Mesodermal cell (in vitro differentiated cells): ENCODE results near the gene MVB12B.
A peak's percentile ranks its signal among the peaks of the same experiment; 100 is the strongest.

ENCODE experiments used
- H3K27ac ChIP-seq: 2 replicates; pipeline ENCODE4 v1.7.0; 2013; ENCODE audit warnings: mild to moderate bottlenecking, low read depth, low read length, moderate library complexity; ENCODE audit not compliant: severe bottlenecking
- H3K36me3 ChIP-seq: 2 replicates; pipeline ENCODE4 v1.7.1; 2013; ENCODE audit warnings: mild to moderate bottlenecking, low read length, moderate library complexity; ENCODE audit not compliant: control insufficient read depth, insufficient read depth
- H3K4me1 ChIP-seq: one replicate; pipeline ENCODE4 v1.7.1; 2013; ENCODE audit warnings: mild to moderate bottlenecking, low read length; ENCODE audit not compliant: insufficient read depth, control insufficient read depth, poor library complexity, severe bottlenecking
- H3K4me3 ChIP-seq: 2 replicates; pipeline ENCODE4 v1.7.0; 2013; ENCODE audit warnings: low read length, control low read depth, mild to moderate bottlenecking; ENCODE audit not compliant: insufficient read depth, poor library complexity, severe bottlenecking; ENCODE audit errors: extremely low read depth
- H3K9me3 ChIP-seq: 2 replicates; pipeline ENCODE4 v1.7.1; 2013; ENCODE audit warnings: mild to moderate bottlenecking, low read length, moderate library complexity; ENCODE audit not compliant: control insufficient read depth
- WGBS, 2 experiments: methylation state at CpG; one replicate each; pipeline ENCODE4 v1.1.5; 2013; ENCODE audit warnings: missing lambda C conversion rate in 2 of 2; ENCODE audit not compliant: insufficient coverage in 2 of 2; 5-methylcytosine and 5-hydroxymethylcytosine counted together

The MVB12B gene

GRCh38 chr9:126464694-126465441 lies 138.2 kb downstream of the MVB12B start:
- 92 to 94% methylated on average over 4 to 6 of the region's 11 CpGs for WGBS, 2 experiments
- H3K4me1 ChIP-seq = no peaks in the 10 kb centered on the region
- no peaks in the 10 kb centered on the region for H3K9me3 ChIP-seq
- no peaks in the 10 kb centered on the region for H3K36me3 ChIP-seq
- no peak overlapping the region for H3K4me3 ChIP-seq
- H3K27ac ChIP-seq = no peak overlapping the region

GRCh38 chr9:126465977-126466376 lies 139.3 kb downstream of the MVB12B start:
- H3K36me3 ChIP-seq = no peaks in the 10 kb centered on the region
- WGBS, 2 experiments = 88 to 97% methylated on average over 3 to 6 of the region's 6 CpGs
- peaks cover 5% of the 10 kb centered on the region for H3K4me1 ChIP-seq
- H3K9me3 ChIP-seq = no peaks in the 10 kb centered on the region
- H3K27ac ChIP-seq = no peak overlapping the region
- no peak overlapping the region for H3K4me3 ChIP-seq

- H3K36me3 ChIP-seq = no peaks in the 10 kb centered on the region
- no peak overlapping the region for H3K4me3 ChIP-seq
- WGBS, 2 experiments = 90 to 93% methylated on average over 9 to 12 of the region's 14 CpGs
- H3K9me3 ChIP-seq = no peaks in the 10 kb centered on the region
- peaks cover 10% of the 10 kb centered on the region for H3K4me1 ChIP-seq
- H3K27ac ChIP-seq = no peak overlapping the region
These were observed 141.7 kb downstream of the MVB12B start for GRCh38 chr9:126468141-126468825.

GRCh38 chr9:126470241-126470993 lies 143.8 kb downstream of the MVB12B start:
- Histone ChIP-seq H3K9me3 (no peaks in the 10 kb centered on the region), H3K4me1 (peaks cover 13% of the 10 kb centered on the region), H3K27ac (no peak overlapping the region), H3K4me3 (no peak overlapping the region), H3K36me3 (no peaks in the 10 kb centered on the region)
- WGBS, 2 experiments = 92 to 98% methylated on average over 2 to 7 of the region's 12 CpGs

GRCh38 chr9:126471084-126471624 lies 144.5 kb downstream of the MVB12B start:
- H3K4me1 ChIP-seq = peaks cover 16% of the 10 kb centered on the region
- WGBS, 2 experiments = 94 to 95% methylated on average over 12 to 16 of the region's 17 CpGs
- no peaks in the 10 kb centered on the region for H3K36me3 ChIP-seq
- H3K4me3 ChIP-seq = no peak overlapping the region
- peak overlapping the region; percentile 41 for H3K27ac ChIP-seq
- H3K9me3 ChIP-seq = no peaks in the 10 kb centered on the region

GRCh38 chr9:126472198-126472947 lies 145.7 kb downstream of the MVB12B start:
- Histone ChIP-seq H3K27ac (no peak overlapping the region), H3K9me3 (no peaks in the 10 kb centered on the region), H3K36me3 (no peaks in the 10 kb centered on the region), H3K4me3 (no peak overlapping the region), H3K4me1 (peaks cover 16% of the 10 kb centered on the region)
- 86 to 89% methylated on average over 3 to 6 of the region's 7 CpGs for WGBS, 2 experiments

- Histone ChIP-seq H3K9me3 (no peaks in the 10 kb centered on the region), H3K4me3 (no peak overlapping the region), H3K36me3 (no peaks in the 10 kb centered on the region), H3K4me1 (peaks cover 16% of the 10 kb centered on the region), H3K27ac (no peak overlapping the region)
- 100% methylated on average over 1 to 3 of the region's 3 CpGs for WGBS, 2 experiments
These were observed 146.3 kb downstream of the MVB12B start for GRCh38 chr9:126472948-126473298.

GRCh38 chr9:126474206-126474765 lies 147.7 kb downstream of the MVB12B start:
- 91 to 96% methylated on average over 6 to 7 of the region's 7 CpGs for WGBS, 2 experiments
- Histone ChIP-seq H3K4me1 (peaks cover 16% of the 10 kb centered on the region), H3K27ac (no peak overlapping the region), H3K4me3 (no peak overlapping the region), H3K36me3 (no peaks in the 10 kb centered on the region), H3K9me3 (no peaks in the 10 kb centered on the region)

- WGBS, 2 experiments = 90 to 92% methylated on average over 14 of the region's 14 CpGs
- H3K27ac ChIP-seq = no peak overlapping the region
- no peaks in the 10 kb centered on the region for H3K9me3 ChIP-seq
- peaks cover 16% of the 10 kb centered on the region for H3K4me1 ChIP-seq
- H3K4me3 ChIP-seq = no peak overlapping the region
- H3K36me3 ChIP-seq = no peaks in the 10 kb centered on the region
These were observed 148.3 kb downstream of the MVB12B start for GRCh38 chr9:126474786-126475485.
